HAP-1 (cell line): Measurements from ENCODE around the gene EIF2S3.

Source experiments
- DNase-seq, 2 experiments: peaks; one replicate each; pipeline ENCODE4 v3.0.0-alpha.2; 2016 to 2020; ENCODE audit warnings: low spot score in 2 of 2
- H3K27me3 ChIP-seq: fragments of 250-450 bp; sonication (Bioruptor Pico); 2 replicates; pipeline ENCODE4 v1.5.1; 2020; ENCODE audit warnings: low read depth, mild to moderate bottlenecking, moderate library complexity
- H3K36me3 ChIP-seq: fragments of 250-450 bp; sonication (Bioruptor Pico); replicated peaks from 2 replicates; pipeline ENCODE4 v1.5.1; 2020; ENCODE audit warnings: mild to moderate bottlenecking
- H3K4me1 ChIP-seq: fragments of 250-450 bp; sonication (Bioruptor Pico); 2 replicates; pipeline ENCODE4 v1.5.1; 2020; ENCODE audit warnings: mild to moderate bottlenecking
- H3K4me3 ChIP-seq: fragments of 250-450 bp; sonication (Bioruptor Pico); 2 replicates; pipeline ENCODE4 v1.5.1; 2020; ENCODE audit warnings: mild to moderate bottlenecking, moderate library complexity
- H3K9me3 ChIP-seq: fragments of 250-450 bp; sonication (Bioruptor Pico); 2 replicates; pipeline ENCODE4 v1.5.1; 2020; ENCODE audit warnings: mild to moderate bottlenecking, moderate library complexity
- in situ Hi-C: fragments of 300-500 bp; cut with MboI; formaldehyde crosslinking; loops from 3 replicates; pipeline ENCODE4 v1.14.3; 2020; ENCODE audit warnings: low sequenced_read_pairs, inconsistent platforms, mixed read lengths

Gene EIF2S3

DNA sequence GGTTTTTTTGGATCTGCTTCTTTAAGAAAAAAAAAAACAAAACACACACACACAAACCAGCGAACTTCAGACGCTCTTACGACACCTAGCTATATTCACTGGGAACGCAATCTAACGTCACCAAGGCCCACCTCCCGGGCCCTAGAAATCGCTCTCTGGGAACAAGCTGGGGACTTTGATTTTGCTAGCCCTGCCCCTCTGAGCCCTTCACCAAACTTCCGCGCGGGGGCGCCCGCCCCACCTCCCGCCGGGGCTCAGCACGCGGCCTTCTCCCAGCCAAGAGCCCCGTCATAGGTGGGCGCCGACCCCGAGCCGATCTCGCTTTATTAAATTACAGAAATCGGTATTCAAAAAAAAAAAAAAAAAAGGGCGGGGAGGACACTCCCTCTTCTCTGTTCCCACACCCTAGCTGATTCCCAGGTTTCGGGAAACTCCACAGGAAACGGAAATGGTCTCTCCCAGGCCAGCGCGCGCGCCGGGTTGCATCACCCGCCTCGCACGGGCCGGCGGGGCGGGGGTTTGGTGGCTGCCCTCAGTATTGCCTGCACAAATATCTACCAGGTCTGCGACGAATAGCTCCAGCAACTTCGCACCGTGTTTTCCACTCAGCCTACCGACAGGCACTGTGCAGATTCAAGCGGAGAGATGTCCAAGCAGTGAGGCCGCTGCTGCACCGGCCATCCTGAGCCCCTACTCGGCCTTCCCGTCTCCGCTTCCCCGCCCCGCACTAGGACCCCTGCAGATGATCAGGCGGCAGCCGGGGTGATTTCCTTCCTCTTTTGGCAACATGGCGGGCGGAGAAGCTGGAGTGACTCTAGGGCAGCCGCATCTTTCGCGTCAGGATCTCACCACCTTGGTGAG lies at the start of gene EIF2S3:
Gene EIF2S3, plus strand, starts transcription at position 775 of the 861 bp plus-strand sequence. Its CDS starts 13 bp downstream, at position 788.
- DNase-seq = peak; percentile 94 to 96
- no peaks in the 10 kb centered on the region for H3K27me3 ChIP-seq
- H3K4me1 ChIP-seq = peaks cover 18% of the 10 kb centered on the region
- no peak within 1 kb of the TSS for H3K4me3 ChIP-seq
- H3K9me3 ChIP-seq = no peaks in the 10 kb centered on the region
- H3K36me3 ChIP-seq = peaks cover 9% of the 10 kb centered on the region
- in situ Hi-C loops = no loop called here

DNA sequence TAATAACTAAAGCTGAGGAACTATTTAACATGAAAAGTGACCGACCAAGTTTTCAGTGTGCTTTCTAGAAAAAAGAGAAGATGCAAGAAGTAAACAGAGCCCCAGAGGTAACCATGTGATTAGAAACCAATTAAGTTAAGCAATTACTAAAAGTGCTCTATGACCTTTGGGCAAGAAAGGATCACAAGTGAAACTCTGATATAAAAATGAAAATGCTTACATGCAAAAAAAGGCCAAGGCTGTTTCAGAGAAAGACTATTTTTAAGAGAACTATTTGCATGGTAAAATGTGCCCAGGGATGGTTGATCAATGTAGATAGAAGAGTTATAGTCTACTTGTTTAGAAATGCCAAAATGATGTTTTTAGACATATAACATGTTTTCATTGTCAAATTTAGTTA lies 49.7 kb upstream of the EIF2S3 start:
- Histone ChIP-seq H3K27me3 (no peaks in the 10 kb centered on the region), H3K36me3 (peaks cover 39% of the 10 kb centered on the region)
- in situ Hi-C loops = no loop called here

DNA sequence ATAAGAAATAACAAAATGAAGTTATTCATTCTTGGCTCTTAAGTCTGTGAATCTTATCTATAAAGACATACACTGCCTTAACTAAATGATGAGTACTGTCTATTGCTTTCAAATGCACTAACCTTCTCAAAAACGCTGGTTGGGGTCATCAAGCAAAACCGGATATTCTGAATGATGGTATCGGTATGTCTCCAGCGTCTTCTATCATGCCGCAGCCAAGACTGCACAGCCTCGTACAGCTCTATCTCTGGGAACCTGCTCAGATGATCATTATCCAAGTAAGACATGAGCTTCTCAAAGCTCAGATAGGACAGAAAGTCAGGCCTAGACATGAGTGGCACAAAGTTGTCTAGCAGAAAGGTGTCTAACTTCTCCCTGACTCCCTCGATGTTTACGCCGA lies 48.9 kb upstream of the EIF2S3 start:
- Histone ChIP-seq H3K36me3 (peaks cover 35% of the 10 kb centered on the region), H3K9me3 (no peaks in the 10 kb centered on the region), H3K27me3 (no peaks in the 10 kb centered on the region), H3K4me1 (peaks cover 9% of the 10 kb centered on the region), H3K4me3 (no peak overlapping the region)
- in situ Hi-C loops = no loop called here
- no peak for DNase-seq

More for the DNA sequence above, 49.7 kb upstream of the EIF2S3 start:
- Histone ChIP-seq H3K9me3 (no peaks in the 10 kb centered on the region), H3K4me1 (peaks cover 9% of the 10 kb centered on the region), H3K4me3 (no peak overlapping the region)
- no peak for DNase-seq

- Histone ChIP-seq H3K27me3 (no peaks in the 10 kb centered on the region), H3K36me3 (no peaks in the 10 kb centered on the region), H3K9me3 (no peaks in the 10 kb centered on the region), H3K4me3 (no peak overlapping the region), H3K4me1 (no peaks in the 10 kb centered on the region)
- in situ Hi-C loops = no loop called here
- no peak for DNase-seq
Measured at GRCh38 chrX:24012266-24012665, 42.5 kb upstream of the EIF2S3 start.

- DNase-seq = no peak
- in situ Hi-C loops = no loop called here
- Histone ChIP-seq H3K4me1 (no peaks in the 10 kb centered on the region), H3K36me3 (no peaks in the 10 kb centered on the region; the same call in 1 of the 2 replicates), H3K4me3 (no peak overlapping the region), H3K27me3 (no peaks in the 10 kb centered on the region), H3K9me3 (no peaks in the 10 kb centered on the region)
Measured at GRCh38 chrX:24014388-24015018, 40.3 kb upstream of the EIF2S3 start.

- no peak for DNase-seq
- Histone ChIP-seq H3K9me3 (no peaks in the 10 kb centered on the region), H3K4me3 (no peak overlapping the region), H3K4me1 (peaks cover 3% of the 10 kb centered on the region), H3K27me3 (no peaks in the 10 kb centered on the region), H3K36me3 (peaks cover 4% of the 10 kb centered on the region)
- in situ Hi-C loops = no loop called here
Measured at GRCh38 chrX:24017674-24018073, 37.1 kb upstream of the EIF2S3 start.

DNA sequence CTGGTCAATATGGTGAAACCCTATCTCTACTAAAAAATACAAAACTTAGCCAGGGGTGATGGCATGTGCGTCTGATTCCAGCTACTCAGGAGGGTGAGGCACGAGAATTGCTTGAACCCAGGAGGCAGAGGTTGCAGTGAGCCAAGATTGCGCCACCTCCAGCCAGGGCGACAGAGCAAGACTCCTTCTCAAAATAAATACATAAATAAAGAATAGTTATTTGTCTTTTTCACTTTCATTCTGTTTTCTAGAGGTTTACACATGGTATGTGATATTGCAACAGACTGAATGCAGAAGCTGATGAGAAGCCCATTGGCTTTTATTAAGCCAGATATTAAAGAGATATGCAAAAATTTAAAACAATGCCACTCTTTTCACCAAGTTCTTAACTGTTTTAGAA lies 35.9 kb upstream of the EIF2S3 start:
- Histone ChIP-seq H3K36me3 (peaks cover 4% of the 10 kb centered on the region), H3K9me3 (no peaks in the 10 kb centered on the region), H3K4me3 (no peak overlapping the region), H3K27me3 (no peaks in the 10 kb centered on the region), H3K4me1 (peaks cover 10% of the 10 kb centered on the region)
- in situ Hi-C loops = no loop called here
- DNase-seq = no peak

DNA sequence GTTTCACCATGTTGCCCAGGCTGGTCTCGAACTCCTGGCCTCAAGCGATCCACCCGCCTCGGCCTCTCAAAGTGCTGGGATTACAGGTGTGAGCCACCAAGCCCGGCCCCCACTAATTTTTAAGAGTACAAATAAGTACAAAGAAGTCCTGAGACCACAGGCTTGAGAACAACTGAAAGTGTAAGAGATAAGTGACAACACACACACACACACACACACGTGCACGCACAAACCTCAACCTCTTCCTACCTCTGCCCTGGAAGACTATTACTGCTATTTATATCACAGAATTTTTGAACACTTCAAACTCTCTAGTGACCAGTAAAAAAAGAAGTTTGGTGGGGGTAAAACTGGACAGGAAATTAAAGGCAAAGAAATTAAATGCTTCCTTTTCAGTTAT lies 35.3 kb upstream of the EIF2S3 start:
- H3K4me1 ChIP-seq = peaks cover 10% of the 10 kb centered on the region
- H3K4me3 ChIP-seq = no peak overlapping the region
- no peaks in the 10 kb centered on the region for H3K27me3 ChIP-seq
- in situ Hi-C loops = no loop called here
- DNase-seq = no peak
- H3K36me3 ChIP-seq = peaks cover 4% of the 10 kb centered on the region
- H3K9me3 ChIP-seq = no peaks in the 10 kb centered on the region

DNA sequence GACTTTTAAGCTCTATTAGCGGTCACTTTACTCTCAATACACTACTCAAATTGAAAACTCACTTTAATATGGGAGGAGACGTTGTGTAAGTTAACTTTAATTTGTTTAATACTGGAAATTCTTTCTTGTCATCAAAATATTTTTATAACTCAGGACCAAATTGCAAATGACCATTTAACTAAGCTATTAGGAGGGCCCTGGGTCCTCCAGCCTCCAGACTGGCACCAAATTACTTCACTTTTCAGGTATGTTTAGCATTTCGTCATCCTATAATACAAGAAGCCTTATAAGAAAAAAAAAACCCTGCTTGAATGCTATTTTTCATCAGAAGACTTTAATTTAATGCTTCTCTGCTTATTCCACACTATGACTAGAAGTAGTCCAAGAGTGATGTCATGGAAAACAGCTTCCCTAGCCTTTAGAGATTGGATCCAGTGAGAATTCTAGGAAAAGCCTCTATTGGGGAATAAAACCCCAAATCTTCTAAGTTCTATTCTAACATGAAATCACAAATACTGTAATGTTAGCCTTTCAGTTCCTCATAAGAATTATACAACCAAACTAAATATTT lies 34.4 kb upstream of the EIF2S3 start:
- H3K4me3 ChIP-seq = no peak overlapping the region
- in situ Hi-C loops = loop anchor here (10.0 kb wide), 1 partner anchor 106 kb away; no protein-coding TSS in a partner anchor
- DNase-seq = no peak

GRCh38 chrX:24023544-24023943 lies 31.2 kb upstream of the EIF2S3 start:
- peak overlapping the region; percentile 85 for H3K4me3 ChIP-seq
- H3K27me3 ChIP-seq = no peaks in the 10 kb centered on the region
- no peak for DNase-seq
- H3K4me1 ChIP-seq = peaks cover 18% of the 10 kb centered on the region
- peaks cover 4% of the 10 kb centered on the region; the same call in 1 of the 2 replicates for H3K36me3 ChIP-seq
- in situ Hi-C loops = loop anchor here (10.0 kb wide), 1 partner anchor 109 kb away; no protein-coding TSS in a partner anchor
- no peaks in the 10 kb centered on the region for H3K9me3 ChIP-seq

More for the DNA sequence above, 34.4 kb upstream of the EIF2S3 start:
- no peaks in the 10 kb centered on the region for H3K27me3 ChIP-seq
- no peaks in the 10 kb centered on the region for H3K9me3 ChIP-seq
- H3K4me1 ChIP-seq = peaks cover 10% of the 10 kb centered on the region
- peaks cover 4% of the 10 kb centered on the region for H3K36me3 ChIP-seq

DNA sequence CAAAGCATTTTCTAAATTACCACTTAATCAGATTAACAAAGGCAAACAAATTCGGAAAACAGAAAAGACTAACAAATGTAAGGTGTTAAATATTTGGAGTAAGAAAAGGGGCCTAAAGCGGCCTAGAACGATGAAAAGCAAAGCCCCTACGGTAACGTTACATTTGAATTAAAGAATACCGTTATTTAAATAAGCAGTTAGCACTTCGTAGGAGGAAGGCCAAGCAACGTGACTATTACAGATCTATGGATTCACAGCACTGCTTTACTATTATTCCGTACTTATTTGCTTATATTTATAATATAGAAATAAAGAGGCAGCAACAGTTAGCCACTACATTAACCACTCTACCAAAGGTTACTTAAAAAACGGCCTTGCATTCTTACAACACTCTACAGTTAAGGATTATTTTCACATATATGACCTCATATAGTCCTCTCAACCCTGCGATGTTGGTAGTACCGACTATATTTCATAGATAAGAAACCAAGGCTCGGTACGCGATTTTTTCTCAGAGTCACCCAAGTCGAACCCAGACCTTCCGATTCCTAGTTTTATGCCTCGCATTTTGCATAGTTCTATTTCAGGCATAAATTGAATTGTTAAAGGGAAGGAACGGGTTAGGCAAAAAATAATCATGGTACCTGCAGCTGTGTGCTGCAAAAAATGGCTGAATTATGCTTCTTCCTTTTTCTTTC lies 30.6 kb upstream of the EIF2S3 start:
- peak overlapping the region; percentile 85 for H3K4me3 ChIP-seq
- in situ Hi-C loops = loop anchor here (10.0 kb wide), 1 partner anchor 109 kb away; no protein-coding TSS in a partner anchor
- no peaks in the 10 kb centered on the region for H3K9me3 ChIP-seq
- H3K36me3 ChIP-seq = peaks cover 4% of the 10 kb centered on the region; the same call in 1 of the 2 replicates
- H3K27me3 ChIP-seq = no peaks in the 10 kb centered on the region
- no peak for DNase-seq
- peaks cover 18% of the 10 kb centered on the region for H3K4me1 ChIP-seq

GRCh38 chrX:24024819-24025740 lies 29.7 kb upstream of the EIF2S3 start:
- peak overlapping the region; percentile 85 for H3K4me3 ChIP-seq
- no peaks in the 10 kb centered on the region for H3K36me3 ChIP-seq
- no peaks in the 10 kb centered on the region for H3K9me3 ChIP-seq
- H3K4me1 ChIP-seq = peaks cover 18% of the 10 kb centered on the region
- H3K27me3 ChIP-seq = no peaks in the 10 kb centered on the region
- in situ Hi-C loops = loop anchor here (10.0 kb wide), 1 partner anchor 110 kb away; no protein-coding TSS in a partner anchor
- DNase-seq = peak; percentile 88 to 95
